ENCODE results near the gene PODXL2.

PODXL2 gene

DNA sequence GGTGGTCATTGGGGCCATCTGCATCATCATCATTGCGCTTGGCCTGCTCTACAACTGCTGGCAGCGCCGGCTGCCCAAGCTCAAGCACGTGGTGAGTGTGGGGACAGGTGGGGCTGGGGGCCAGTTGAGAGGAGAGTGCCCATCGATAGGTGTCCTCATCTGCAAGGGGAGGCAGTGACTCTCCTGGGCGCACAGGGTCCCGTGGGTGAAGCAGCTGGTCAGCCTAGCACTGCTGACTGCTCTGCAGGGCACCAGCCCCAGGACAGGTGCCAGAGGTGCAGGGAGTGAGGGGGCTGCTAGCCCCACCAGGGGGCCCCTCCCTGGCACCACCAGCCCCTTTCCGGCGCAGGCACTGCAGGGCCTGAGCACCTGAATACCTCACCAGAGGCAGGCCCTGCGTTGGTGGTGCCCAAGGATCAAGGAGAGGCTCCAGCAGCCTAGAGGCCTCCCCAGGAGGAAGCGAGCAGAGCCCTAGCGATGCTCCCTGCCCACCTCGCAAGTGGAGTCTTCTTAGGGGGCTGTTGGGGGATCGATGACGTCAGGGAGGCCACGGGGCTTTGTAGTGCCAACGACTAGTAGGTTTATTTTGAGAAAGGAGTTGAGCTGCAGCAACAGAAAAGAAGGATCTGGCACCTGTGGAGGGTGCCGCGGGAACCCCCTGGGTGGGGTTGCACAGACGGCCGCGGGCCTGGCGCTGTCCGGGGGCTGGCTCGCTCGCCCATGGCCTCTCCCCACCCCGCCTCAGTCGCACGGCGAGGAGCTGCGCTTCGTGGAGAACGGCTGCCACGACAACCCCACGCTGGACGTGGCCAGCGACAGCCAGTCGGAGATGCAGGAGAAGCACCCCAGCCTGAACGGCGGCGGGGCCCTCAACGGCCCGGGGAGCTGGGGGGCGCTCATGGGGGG is 42.8 kb downstream of the PODXL2 start:
- H2AFZ ChIP-seq: peak overlapping the region; percentile 99
- H3K36me3 ChIP-seq (ENCODE audit: control insufficient read depth, insufficient read depth, low read length): no peaks in the 10 kb centered on the region
- H3K4me1 ChIP-seq: peaks cover 3% of the 10 kb centered on the region
- peak overlapping the region; percentile 62 for H3K4me3 ChIP-seq (ENCODE audit: low read depth, low read length)
- H3K27me3 ChIP-seq (ENCODE audit: control insufficient read depth, insufficient read depth, low read length): no peaks in the 10 kb centered on the region
- TF ChIP-seq, protein P1, sequence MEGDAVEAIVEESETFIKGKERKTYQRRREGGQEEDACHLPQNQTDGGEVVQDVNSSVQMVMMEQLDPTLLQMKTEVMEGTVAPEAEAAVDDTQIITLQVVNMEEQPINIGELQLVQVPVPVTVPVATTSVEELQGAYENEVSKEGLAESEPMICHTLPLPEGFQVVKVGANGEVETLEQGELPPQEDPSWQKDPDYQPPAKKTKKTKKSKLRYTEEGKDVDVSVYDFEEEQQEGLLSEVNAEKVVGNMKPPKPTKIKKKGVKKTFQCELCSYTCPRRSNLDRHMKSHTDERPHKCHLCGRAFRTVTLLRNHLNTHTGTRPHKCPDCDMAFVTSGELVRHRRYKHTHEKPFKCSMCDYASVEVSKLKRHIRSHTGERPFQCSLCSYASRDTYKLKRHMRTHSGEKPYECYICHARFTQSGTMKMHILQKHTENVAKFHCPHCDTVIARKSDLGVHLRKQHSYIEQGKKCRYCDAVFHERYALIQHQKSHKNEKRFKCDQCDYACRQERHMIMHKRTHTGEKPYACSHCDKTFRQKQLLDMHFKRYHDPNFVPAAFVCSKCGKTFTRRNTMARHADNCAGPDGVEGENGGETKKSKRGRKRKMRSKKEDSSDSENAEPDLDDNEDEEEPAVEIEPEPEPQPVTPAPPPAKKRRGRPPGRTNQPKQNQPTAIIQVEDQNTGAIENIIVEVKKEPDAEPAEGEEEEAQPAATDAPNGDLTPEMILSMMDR (IDR thresholded peaks at IDR 0.05): no peak
- H3K9me3 ChIP-seq (ENCODE audit: control insufficient read depth, low read length): no peaks in the 10 kb centered on the region
- H3K79me2 ChIP-seq: no peaks in the 10 kb centered on the region
- peak overlapping the region; percentile 67 for H3K9ac ChIP-seq
- peak overlapping the region; percentile 87 for H3K4me2 ChIP-seq (ENCODE audit: low read length)
- H3K27ac ChIP-seq: peak overlapping the region; percentile 51

DNA sequence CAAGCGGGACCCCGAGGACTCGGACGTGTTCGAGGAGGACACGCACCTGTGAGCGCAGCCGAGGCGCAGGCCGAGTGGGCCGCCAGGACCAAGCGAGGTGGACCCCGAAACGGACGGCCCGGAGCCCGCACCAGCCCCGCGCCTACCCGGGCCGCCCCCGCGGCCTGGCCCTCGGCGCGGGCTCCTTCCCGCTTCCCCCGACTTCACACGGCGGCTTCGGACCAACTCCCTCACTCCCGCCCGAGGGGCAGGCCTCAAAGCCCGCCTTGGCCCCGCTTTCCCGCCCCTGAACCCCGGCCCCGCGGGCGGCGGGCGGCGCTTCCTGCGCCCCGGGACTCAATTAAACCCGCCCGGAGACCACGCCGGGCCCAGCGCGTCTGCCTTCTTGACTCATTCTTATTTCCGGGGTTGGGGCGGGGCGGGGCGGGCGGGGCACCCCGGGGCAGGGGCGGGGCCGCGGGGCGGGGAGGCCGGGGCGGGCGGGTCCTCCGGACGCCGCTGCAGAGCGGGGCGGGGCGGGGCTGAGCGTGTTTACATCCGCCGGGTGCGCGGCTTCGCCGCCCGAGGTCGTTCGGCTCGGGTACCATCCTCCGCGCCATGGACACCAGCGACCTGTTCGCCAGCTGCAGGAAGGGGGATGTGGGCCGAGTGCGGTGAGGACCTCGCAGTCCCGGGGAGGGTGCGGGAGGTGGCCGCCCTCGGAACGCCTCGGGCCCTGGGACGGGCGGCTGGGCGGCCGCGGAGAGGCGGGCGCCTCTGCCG is 43.6 kb downstream of the PODXL2 start, which contains the start of gene ABTB1:
Gene ABTB1, plus strand, starts transcription at position 524 of the 762 bp plus-strand sequence. Its CDS starts 74 bp downstream, at position 598.
- TF ChIP-seq, protein P1 (IDR thresholded peaks at IDR 0.05): no peak
- Histone ChIP-seq H3K36me3 (ENCODE audit: control insufficient read depth, insufficient read depth, low read length) (no peaks in the 10 kb centered on the region), H3K4me1 (peaks cover 3% of the 10 kb centered on the region), H3K27ac (peak within 1 kb of the TSS; percentile 51), H3K4me2 (ENCODE audit: low read length) (peak within 1 kb of the TSS; percentile 87), H2AFZ (peak within 1 kb of the TSS; percentile 99), H3K9me3 (ENCODE audit: control insufficient read depth, low read length) (no peaks in the 10 kb centered on the region), H3K79me2 (no peaks in the 10 kb centered on the region), H3K27me3 (ENCODE audit: control insufficient read depth, insufficient read depth, low read length) (no peaks in the 10 kb centered on the region), H3K4me3 (ENCODE audit: low read depth, low read length) (peak within 1 kb of the TSS; percentile 62), H3K9ac (peak within 1 kb of the TSS; percentile 67)

DNA sequence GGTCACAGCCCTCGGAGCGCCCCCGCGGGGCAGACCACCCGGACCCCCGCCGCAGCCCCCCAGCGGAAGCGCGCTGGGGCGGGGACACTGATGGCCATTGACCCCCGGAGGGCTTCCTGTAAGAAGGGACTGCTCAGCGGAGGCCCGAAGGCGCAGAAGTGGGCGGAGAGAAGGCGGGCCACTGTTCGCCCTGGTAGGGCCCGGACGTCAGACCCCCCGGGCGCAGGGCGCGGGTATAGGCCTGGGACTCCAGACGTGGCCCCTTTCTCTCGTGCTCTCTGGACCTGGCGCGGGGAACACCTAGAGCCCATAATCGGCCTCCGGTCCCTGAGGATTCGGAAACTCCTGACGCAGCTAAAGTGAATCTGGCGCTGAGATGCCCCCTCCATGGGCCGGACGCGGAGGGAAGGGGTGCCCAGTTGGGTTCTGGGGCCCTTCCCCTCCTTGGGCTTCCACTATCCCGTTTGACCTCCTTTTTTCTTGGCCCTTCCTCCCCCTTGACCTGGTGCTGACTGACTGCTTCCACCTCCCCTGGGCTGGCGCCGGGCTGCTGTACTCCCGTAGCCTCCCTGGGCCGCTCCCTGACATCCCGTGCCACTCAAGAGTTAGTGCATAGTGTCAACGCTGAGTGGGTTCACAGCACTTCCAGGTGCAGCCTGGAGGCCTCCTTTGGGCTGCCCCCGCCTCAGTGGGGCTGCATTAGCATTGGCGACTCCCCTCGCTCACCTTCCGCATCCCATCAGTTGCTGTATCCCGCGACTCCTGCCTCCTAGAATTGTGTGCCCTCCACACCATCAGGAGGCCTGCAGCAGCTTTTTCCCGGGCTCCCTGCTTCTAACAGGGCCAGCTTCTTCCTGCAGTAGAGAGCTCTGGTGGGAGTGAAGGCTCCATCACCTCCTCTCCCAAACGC is 44.5 kb downstream of the PODXL2 start:
- no peak overlapping the region for H3K27ac ChIP-seq
- H3K36me3 ChIP-seq (ENCODE audit: control insufficient read depth, insufficient read depth, low read length): no peaks in the 10 kb centered on the region
- H2AFZ ChIP-seq: peak overlapping the region; percentile 76
- H3K4me3 ChIP-seq (ENCODE audit: low read depth, low read length): peak overlapping the region; percentile 42
- H3K79me2 ChIP-seq: no peaks in the 10 kb centered on the region
- peaks cover 3% of the 10 kb centered on the region for H3K4me1 ChIP-seq
- H3K27me3 ChIP-seq (ENCODE audit: control insufficient read depth, insufficient read depth, low read length): no peaks in the 10 kb centered on the region
- peak overlapping the region; percentile 50 for H3K4me2 ChIP-seq (ENCODE audit: low read length)
- H3K9me3 ChIP-seq (ENCODE audit: control insufficient read depth, low read length): no peaks in the 10 kb centered on the region
- TF ChIP-seq, protein P1 (IDR thresholded peaks at IDR 0.05): no peak
- no peak overlapping the region for H3K9ac ChIP-seq

DNA sequence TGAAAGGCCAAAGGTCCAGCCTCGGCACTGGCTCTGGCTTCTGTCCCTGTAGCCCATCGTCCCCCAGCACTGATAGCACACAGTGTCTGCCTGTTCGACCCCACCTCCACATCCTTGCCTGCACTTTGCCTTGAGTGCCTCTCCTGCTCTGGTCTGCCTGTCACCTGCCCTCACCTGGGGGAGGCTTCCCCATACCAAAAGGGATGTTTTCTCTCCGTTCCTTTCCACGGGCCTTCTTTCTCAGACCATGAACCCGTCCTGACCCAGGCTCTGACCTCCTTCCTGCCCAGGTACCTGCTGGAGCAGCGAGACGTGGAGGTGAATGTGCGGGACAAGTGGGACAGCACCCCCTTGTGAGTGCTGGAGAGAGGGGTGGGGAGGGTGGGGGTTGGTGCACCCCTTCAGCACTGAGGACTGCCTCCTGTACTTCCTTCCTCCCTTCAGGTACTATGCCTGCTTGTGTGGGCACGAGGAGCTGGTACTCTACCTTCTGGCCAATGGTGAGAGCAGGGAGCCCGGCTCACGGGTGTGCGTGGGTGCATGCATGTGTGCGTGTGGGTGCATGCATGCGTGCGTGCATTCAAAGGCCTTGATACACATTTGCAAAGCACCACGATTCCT is 45.2 kb downstream of the PODXL2 start:
- no peak overlapping the region for H3K27ac ChIP-seq
- H2AFZ ChIP-seq: no peak overlapping the region
- no peak overlapping the region for H3K9ac ChIP-seq
- no peaks in the 10 kb centered on the region for H3K9me3 ChIP-seq (ENCODE audit: control insufficient read depth, low read length)
- TF ChIP-seq, protein P1 (IDR thresholded peaks at IDR 0.05): no peak
- peaks cover 3% of the 10 kb centered on the region for H3K4me1 ChIP-seq
- no peaks in the 10 kb centered on the region for H3K79me2 ChIP-seq
- H3K36me3 ChIP-seq (ENCODE audit: control insufficient read depth, insufficient read depth, low read length): no peaks in the 10 kb centered on the region
- no peak overlapping the region for H3K4me2 ChIP-seq (ENCODE audit: low read length)
- no peak overlapping the region for H3K4me3 ChIP-seq (ENCODE audit: low read depth, low read length)
- H3K27me3 ChIP-seq (ENCODE audit: control insufficient read depth, insufficient read depth, low read length): no peaks in the 10 kb centered on the region
